NCI-H510A (cell line): ENCODE results near the gene OR2T5.
"Not testable (repeated sequence)": the region's sequence is repeated elsewhere in the genome, so short reads cannot be mapped to it uniquely, and the experiment has no call there.

Experiments
- DNase-seq: peaks from one replicate; lab custom pipeline; 2025; lab: John Stamatoyannopoulos, UW

OR2T5 gene

DNA sequence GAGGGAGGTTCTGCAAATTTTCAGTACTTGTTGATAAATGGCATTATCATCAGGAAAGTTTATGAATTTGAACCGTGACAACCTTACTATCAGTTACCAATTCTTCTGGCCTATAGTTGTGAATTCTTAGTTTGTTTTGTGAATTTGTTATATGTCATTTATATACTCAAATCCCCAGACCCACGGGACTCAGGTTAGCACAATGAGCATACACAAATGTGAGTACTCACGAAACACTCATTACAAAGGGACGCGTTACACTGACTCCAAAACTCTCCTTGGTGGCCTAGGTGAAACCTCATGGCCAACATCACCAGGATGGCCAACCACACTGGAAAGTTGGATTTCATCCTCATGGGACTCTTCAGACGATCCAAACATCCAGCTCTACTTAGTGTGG is at the start of gene OR2T5:
OR2T5 (plus strand) TSS at position 301 of the 400 bp plus-strand sequence; CDS start at position 301, 0 bp downstream.
- not testable (repeated sequence) for DNase-seq

- not testable (repeated sequence) for DNase-seq
Measured at GRCh38 chr1:248438668-248439067, 49.7 kb upstream of the OR2T5 start.

DNA sequence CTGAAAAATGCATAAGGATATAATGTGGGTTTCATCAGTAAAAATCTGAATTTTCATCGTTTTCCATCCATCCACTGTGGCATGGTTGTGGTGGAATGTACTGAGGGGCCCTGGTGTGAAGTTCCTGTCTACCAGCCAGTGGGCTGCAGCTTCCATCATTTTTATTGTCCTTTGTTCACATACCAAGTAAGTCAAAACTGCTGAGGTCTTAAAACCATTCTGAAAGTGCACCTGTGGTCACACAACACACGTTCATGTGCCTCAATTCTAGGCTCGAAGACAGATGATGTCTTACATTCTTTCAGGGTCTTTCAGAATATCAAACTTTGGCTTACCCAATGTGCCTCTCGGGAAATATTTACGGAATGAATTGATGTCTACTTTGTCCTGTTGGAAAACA is 49.1 kb upstream of the OR2T5 start:
- not testable (repeated sequence) for DNase-seq

GRCh38 chr1:248442500-248443277 is 45.7 kb upstream of the OR2T5 start:
- not testable (repeated sequence) for DNase-seq

DNA sequence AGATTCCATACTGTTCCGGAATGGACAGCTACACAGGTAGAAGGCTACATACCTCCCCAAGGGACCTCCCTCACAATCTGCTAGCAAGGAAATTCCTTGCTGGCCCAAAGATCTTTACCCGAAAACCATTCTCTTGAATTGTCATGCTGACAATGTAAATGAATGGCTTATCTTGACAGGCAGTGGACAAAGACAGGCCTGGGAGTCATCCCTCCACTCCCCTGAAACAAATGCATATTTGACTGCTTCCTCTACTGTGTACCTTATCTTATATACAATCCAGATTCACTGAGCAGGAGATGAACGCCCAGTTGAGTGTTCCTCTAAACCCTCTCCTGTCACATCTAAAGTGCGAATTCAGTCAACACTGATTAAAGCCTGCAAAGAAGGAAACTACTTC is 43.8 kb upstream of the OR2T5 start:
- DNase-seq, result not testable (repeated sequence)

GRCh38 chr1:248445399-248445798 is 43.0 kb upstream of the OR2T5 start, which contains the start of gene OR2T2:
Gene OR2T2 (plus strand): TSS chr1:248445637. CDS start chr1:248452798, 7,161 bp downstream.
- DNase-seq, result not testable (repeated sequence)

DNA sequence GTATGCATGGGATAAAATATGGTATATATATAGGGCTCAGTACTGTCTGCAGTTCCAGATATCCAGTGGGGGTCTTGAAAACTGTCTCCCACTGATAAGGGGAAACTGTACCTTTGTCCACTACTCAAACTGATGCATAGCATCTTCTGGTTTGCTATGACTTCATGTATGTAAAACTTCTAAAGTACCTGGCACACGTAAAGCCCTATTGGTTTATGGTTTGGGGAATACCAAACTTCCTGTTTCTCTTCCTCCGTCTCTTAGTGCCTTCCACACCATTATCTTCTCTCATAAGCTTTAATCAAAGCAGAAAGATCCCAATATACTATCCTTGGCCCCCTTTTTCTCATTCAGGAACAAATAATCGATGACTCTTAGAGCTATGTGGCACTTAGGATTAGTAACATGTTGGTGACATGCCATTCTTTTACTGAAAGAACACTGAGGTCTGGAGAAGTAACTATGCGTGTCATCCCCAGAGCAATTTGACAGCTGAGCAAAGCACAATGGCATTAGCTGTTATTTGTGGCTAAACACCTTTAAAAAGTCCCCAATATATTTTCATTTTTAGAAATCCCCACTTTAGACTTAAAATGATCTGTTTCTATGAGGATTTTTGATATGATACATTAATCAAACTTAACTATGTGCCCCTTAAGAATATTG is 39.8 kb upstream of the OR2T5 start:
- not testable (repeated sequence) for DNase-seq

DNA sequence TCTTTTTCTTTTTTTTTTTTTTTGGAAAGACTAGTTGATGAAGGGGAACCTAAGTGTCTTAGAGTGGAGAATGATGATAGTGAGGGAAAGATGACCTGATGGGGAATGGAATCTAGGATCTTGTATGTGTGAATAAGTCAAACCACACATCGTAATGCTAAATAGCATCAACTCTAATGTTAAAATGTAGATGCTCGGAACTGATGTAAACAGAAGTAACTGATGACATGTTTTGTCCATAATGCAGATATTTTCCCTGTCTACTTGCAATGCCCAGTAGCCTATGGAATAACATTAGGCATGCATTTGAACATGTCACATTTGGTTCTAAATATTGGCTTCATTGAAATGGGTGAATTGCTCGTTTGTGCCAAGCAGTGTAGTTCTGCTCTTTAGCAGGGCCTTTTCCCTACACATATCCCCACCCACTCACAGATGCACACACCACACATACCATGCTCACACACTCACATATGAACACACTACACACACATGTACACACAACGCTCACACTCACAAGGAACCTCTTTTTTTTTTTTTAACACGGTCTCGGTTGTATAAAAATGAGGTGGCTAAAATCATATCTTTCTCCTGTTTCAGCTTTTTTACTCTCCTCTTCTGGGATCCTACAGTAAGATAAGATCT is 38.4 kb upstream of the OR2T5 start:
- not testable (repeated sequence) for DNase-seq

- not testable (repeated sequence) for DNase-seq
Measured at GRCh38 chr1:248450466-248451145, 37.8 kb upstream of the OR2T5 start.

GRCh38 chr1:248453619-248454018 is 34.8 kb upstream of the OR2T5 start:
- not testable (repeated sequence) for DNase-seq

GRCh38 chr1:248455045-248455444 is 33.3 kb upstream of the OR2T5 start:
- not testable (repeated sequence) for DNase-seq

DNA sequence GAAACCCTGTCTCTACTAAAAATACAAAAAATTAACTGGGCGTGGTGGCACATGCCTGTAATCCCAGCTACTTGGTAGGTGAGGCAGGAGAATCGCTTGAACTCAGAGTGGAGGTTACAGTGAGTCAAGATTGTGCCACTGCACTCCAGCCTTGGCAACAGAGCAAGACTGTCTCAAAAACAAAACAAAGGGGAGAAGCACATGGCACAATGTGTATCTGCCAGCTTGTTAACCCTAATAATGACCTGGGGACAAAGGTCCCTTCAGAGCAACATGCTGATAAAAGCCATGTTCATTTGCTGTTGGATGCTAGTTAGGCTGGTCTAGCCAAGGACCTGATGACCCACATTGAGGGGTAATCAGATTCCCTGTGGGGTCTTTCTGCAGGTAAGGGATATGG is 31.8 kb upstream of the OR2T5 start:
- DNase-seq, result not testable (repeated sequence)

- not testable (repeated sequence) for DNase-seq
Measured at GRCh38 chr1:248459117-248459516, 29.3 kb upstream of the OR2T5 start.

- no peak for DNase-seq
Measured at GRCh38 chr1:248471154-248471553, 17.2 kb upstream of the OR2T5 start.

- not testable (repeated sequence) for DNase-seq
Measured at GRCh38 chr1:248472111-248472510, 16.3 kb upstream of the OR2T5 start.

DNA sequence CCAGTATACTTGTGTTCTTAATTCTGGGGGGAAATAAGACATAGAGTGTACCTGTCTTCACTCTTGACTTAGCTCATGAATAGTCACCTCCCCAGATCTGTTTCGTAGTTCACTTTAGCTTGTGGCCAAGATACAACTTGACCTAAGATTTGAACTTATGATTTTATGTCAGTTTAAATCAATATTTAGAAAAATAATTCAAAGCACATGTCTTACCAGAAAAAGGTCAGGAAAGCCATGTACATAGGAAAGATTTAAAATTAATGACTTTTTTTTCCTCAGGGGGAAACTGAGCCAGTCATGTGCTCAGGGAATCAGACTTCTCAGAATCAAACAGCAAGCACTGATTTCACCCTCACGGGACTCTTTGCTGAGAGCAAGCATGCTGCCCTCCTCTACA is 15.3 kb upstream of the OR2T5 start, which contains the start of gene OR2T3:
OR2T3 (plus strand) TSS at position 301 of the 400 bp plus-strand sequence; CDS start at position 301, 0 bp downstream.
- DNase-seq, result not testable (repeated sequence)

- not testable (repeated sequence) for DNase-seq
Measured at GRCh38 chr1:248475660-248476059, 12.7 kb upstream of the OR2T5 start.

GRCh38 chr1:248481686-248482579 is 6.5 kb upstream of the OR2T5 start:
- DNase-seq, result not testable (repeated sequence)

DNA sequence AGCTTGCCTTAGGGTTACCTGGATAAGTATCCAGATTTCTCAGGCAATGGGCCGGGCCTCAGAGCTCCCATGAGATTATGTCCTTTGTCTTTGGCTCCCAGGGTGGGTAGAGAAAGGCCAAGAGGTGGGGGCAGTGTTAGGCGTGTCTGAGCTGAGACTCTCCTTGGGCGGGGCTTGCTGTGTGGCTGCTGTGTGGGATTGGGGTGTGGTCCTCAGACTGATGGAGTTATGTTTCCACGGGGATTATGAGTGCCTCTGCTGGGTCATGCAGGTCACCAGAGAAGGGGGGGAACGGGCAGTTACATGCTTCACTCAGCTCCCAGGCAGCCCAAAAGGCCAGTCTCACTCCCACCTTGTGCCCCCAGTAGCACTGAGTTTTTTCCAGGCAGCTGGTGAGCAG is 8.3 kb downstream of the OR2T5 start:
- not testable (repeated sequence) for DNase-seq

- DNase-seq, result not testable (repeated sequence)
Measured at GRCh38 chr1:248500305-248501035, 12.1 kb downstream of the OR2T5 start.
